Measurements from ENCODE around the gene MFAP2. TPM values are rescaled to one million over a fixed set of nuclear protein-coding genes. Genes with fewer than 3 reads are reported as not detected.

MFAP2 gene
- total and polyA plus RNA-seq, 2 of the 8 experiments (the other 6 are each of a cell fraction or from before 2014, with no cell fraction given): 172 to 326 TPM

GRCh38 chr1:16925635-16926490, 54.6 kb downstream of the MFAP2 start (continued):
- TF ChIP-seq, protein P1, sequence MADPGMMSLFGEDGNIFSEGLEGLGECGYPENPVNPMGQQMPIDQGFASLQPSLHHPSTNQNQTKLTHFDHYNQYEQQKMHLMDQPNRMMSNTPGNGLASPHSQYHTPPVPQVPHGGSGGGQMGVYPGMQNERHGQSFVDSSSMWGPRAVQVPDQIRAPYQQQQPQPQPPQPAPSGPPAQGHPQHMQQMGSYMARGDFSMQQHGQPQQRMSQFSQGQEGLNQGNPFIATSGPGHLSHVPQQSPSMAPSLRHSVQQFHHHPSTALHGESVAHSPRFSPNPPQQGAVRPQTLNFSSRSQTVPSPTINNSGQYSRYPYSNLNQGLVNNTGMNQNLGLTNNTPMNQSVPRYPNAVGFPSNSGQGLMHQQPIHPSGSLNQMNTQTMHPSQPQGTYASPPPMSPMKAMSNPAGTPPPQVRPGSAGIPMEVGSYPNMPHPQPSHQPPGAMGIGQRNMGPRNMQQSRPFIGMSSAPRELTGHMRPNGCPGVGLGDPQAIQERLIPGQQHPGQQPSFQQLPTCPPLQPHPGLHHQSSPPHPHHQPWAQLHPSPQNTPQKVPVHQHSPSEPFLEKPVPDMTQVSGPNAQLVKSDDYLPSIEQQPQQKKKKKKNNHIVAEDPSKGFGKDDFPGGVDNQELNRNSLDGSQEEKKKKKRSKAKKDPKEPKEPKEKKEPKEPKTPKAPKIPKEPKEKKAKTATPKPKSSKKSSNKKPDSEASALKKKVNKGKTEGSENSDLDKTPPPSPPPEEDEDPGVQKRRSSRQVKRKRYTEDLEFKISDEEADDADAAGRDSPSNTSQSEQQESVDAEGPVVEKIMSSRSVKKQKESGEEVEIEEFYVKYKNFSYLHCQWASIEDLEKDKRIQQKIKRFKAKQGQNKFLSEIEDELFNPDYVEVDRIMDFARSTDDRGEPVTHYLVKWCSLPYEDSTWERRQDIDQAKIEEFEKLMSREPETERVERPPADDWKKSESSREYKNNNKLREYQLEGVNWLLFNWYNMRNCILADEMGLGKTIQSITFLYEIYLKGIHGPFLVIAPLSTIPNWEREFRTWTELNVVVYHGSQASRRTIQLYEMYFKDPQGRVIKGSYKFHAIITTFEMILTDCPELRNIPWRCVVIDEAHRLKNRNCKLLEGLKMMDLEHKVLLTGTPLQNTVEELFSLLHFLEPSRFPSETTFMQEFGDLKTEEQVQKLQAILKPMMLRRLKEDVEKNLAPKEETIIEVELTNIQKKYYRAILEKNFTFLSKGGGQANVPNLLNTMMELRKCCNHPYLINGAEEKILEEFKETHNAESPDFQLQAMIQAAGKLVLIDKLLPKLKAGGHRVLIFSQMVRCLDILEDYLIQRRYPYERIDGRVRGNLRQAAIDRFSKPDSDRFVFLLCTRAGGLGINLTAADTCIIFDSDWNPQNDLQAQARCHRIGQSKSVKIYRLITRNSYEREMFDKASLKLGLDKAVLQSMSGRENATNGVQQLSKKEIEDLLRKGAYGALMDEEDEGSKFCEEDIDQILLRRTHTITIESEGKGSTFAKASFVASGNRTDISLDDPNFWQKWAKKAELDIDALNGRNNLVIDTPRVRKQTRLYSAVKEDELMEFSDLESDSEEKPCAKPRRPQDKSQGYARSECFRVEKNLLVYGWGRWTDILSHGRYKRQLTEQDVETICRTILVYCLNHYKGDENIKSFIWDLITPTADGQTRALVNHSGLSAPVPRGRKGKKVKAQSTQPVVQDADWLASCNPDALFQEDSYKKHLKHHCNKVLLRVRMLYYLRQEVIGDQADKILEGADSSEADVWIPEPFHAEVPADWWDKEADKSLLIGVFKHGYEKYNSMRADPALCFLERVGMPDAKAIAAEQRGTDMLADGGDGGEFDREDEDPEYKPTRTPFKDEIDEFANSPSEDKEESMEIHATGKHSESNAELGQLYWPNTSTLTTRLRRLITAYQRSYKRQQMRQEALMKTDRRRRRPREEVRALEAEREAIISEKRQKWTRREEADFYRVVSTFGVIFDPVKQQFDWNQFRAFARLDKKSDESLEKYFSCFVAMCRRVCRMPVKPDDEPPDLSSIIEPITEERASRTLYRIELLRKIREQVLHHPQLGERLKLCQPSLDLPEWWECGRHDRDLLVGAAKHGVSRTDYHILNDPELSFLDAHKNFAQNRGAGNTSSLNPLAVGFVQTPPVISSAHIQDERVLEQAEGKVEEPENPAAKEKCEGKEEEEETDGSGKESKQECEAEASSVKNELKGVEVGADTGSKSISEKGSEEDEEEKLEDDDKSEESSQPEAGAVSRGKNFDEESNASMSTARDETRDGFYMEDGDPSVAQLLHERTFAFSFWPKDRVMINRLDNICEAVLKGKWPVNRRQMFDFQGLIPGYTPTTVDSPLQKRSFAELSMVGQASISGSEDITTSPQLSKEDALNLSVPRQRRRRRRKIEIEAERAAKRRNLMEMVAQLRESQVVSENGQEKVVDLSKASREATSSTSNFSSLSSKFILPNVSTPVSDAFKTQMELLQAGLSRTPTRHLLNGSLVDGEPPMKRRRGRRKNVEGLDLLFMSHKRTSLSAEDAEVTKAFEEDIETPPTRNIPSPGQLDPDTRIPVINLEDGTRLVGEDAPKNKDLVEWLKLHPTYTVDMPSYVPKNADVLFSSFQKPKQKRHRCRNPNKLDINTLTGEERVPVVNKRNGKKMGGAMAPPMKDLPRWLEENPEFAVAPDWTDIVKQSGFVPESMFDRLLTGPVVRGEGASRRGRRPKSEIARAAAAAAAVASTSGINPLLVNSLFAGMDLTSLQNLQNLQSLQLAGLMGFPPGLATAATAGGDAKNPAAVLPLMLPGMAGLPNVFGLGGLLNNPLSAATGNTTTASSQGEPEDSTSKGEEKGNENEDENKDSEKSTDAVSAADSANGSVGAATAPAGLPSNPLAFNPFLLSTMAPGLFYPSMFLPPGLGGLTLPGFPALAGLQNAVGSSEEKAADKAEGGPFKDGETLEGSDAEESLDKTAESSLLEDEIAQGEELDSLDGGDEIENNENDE (IDR thresholded peaks at IDR 0.05; ENCODE audit: insufficient replicate concordance, low read length): no peak
- no peak for TF ChIP-seq E2F6 (IDR thresholded peaks at IDR 0.05)
- TF ChIP-seq CHD2 (IDR thresholded peaks at IDR 0.05; ENCODE audit: low read length): no peak
- no peak for TF ChIP-seq JUN (IDR thresholded peaks at IDR 0.05; ENCODE audit: low read depth, low read length)
- TF ChIP-seq BRCA1 (IDR thresholded peaks at IDR 0.05; ENCODE audit: low read depth, low read length): no peak
- TF ChIP-seq POLR2AphosphoS5 (IDR thresholded peaks at IDR 0.05; ENCODE audit: low read depth, low read length): no peak
- no peak for TF ChIP-seq SUZ12 (IDR thresholded peaks at IDR 0.05; ENCODE audit: low read length)
- no peak for TF ChIP-seq PHF8 (conservative IDR thresholded peaks at IDR 0.05; ENCODE audit: low read depth, low read length)
- no peak for TF ChIP-seq CBX8 (IDR thresholded peaks at IDR 0.05; ENCODE audit: borderline replicate concordance, low read depth, low read length)
- no peak for TF ChIP-seq TAF1 (IDR thresholded peaks at IDR 0.05; ENCODE audit: low read depth, low read length)
